ENCODE results near the gene GRID1. TPM values are rescaled to one million over a fixed set of nuclear protein-coding genes. Genes with fewer than 3 reads are reported as not detected.
A peak's percentile ranks its signal among the peaks of the same experiment; 100 is the strongest.

GRID1 gene
- total RNA-seq, 1 experiment from 2014 or later, result not detected

- BruUV-seq (replicated peaks), result no TSS peak
- Mint-ChIP-seq H3K27ac (ENCODE audit: unreplicated experiment) (no peak overlapping the region), H3K9me3 (ENCODE audit: low read depth, unreplicated experiment) (no peaks in the 10 kb centered on the region), H3K27me3 (ENCODE audit: unreplicated experiment) (peaks cover 73% of the 10 kb centered on the region), H3K36me3 (ENCODE audit: insufficient read depth, unreplicated experiment) (no peaks in the 10 kb centered on the region), H3K4me3 (ENCODE audit: low read depth, unreplicated experiment) (no peak overlapping the region), H3K4me1 (ENCODE audit: low read depth, unreplicated experiment) (peaks cover 8% of the 10 kb centered on the region)
- CTCF ChIA-PET, result interaction anchor here (0.7 kb wide), 1 partner anchor 55 kb away, joined by 3 read pairs; no protein-coding TSS in a partner anchor
- TF ChIP-seq, protein P1, sequence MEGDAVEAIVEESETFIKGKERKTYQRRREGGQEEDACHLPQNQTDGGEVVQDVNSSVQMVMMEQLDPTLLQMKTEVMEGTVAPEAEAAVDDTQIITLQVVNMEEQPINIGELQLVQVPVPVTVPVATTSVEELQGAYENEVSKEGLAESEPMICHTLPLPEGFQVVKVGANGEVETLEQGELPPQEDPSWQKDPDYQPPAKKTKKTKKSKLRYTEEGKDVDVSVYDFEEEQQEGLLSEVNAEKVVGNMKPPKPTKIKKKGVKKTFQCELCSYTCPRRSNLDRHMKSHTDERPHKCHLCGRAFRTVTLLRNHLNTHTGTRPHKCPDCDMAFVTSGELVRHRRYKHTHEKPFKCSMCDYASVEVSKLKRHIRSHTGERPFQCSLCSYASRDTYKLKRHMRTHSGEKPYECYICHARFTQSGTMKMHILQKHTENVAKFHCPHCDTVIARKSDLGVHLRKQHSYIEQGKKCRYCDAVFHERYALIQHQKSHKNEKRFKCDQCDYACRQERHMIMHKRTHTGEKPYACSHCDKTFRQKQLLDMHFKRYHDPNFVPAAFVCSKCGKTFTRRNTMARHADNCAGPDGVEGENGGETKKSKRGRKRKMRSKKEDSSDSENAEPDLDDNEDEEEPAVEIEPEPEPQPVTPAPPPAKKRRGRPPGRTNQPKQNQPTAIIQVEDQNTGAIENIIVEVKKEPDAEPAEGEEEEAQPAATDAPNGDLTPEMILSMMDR (IDR thresholded peaks at IDR 0.05; ENCODE audit: unreplicated experiment), result no peak
- intact Hi-C loops (cut with micrococcal nuclease; ENCODE audit: unreplicated experiment), result no loop called here
- DNase-seq, result no peak
Measured at GRCh38 chr10:86210416-86210815, 156.2 kb downstream of the GRID1 start.

DNA sequence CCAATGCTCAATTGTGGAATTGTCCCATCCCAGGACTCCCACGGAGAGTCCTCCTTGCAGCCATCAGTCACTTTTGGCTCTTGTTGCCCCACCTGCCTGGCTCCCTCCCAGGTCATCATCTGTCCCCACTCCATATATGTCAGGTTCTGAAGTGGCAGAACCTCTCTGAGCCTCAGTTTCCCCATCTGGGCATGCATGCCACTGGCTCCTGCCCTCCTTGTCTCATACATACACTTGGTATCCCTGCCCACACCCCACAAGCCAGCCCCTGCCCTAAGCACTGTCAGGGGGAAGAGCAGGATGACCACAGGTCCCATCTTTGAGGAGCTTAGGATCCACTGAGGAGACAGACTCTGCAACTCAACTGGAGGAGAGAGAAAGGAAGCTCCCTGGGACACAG, 156.9 kb downstream of the GRID1 start:
- BruUV-seq (replicated peaks), result no TSS peak
- Mint-ChIP-seq H3K4me3 (ENCODE audit: low read depth, unreplicated experiment) (no peak overlapping the region), H3K4me1 (ENCODE audit: low read depth, unreplicated experiment) (peaks cover 8% of the 10 kb centered on the region), H3K9me3 (ENCODE audit: low read depth, unreplicated experiment) (no peaks in the 10 kb centered on the region), H3K27me3 (ENCODE audit: unreplicated experiment) (peaks cover 66% of the 10 kb centered on the region), H3K36me3 (ENCODE audit: insufficient read depth, unreplicated experiment) (no peaks in the 10 kb centered on the region), H3K27ac (ENCODE audit: unreplicated experiment) (no peak overlapping the region)
- TF ChIP-seq, protein P1 (IDR thresholded peaks at IDR 0.05; ENCODE audit: unreplicated experiment), result no peak
- intact Hi-C loops (cut with micrococcal nuclease; ENCODE audit: unreplicated experiment), result no loop called here
- CTCF ChIA-PET, result interaction anchor here (0.7 kb wide), 1 partner anchor 55 kb away, joined by 3 read pairs; no protein-coding TSS in a partner anchor
- DNase-seq, result no peak

DNA sequence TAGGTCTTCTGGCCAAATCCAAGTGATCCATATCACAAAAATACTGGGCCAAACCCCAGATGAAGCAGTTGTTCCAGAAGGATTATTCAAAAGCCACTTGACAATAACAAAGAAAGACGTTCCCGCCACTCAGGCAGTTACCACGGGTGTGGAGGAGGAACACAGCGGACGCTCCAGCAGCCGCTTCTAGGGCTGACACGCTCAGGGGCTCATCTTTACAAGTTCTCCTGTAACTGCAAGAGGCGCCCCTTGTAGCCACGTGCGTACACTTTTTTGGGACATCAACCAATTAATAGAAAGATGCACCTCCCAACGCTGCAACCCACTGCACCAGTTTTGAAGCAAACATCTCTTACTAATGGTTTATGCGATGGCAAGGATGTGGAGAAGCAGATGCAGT, 159.4 kb downstream of the GRID1 start:
- no peaks in the 10 kb centered on the region for H3K9me3 Mint-ChIP-seq (ENCODE audit: low read depth, unreplicated experiment)
- no peak overlapping the region for H3K4me3 Mint-ChIP-seq (ENCODE audit: low read depth, unreplicated experiment)
- intact Hi-C loops (cut with micrococcal nuclease; ENCODE audit: unreplicated experiment), result no loop called here
- CTCF ChIA-PET, result interaction anchor here (1.2 kb wide), 1 partner anchor 10 kb away, joined by 3 read pairs; no protein-coding TSS in a partner anchor
- no TSS peak for BruUV-seq (replicated peaks)
- no peak for DNase-seq
- H3K4me1 Mint-ChIP-seq (ENCODE audit: low read depth, unreplicated experiment), result peaks cover 8% of the 10 kb centered on the region
- H3K36me3 Mint-ChIP-seq (ENCODE audit: insufficient read depth, unreplicated experiment), result no peaks in the 10 kb centered on the region
- TF ChIP-seq, protein P1 (IDR thresholded peaks at IDR 0.05; ENCODE audit: unreplicated experiment), result no peak
- no peak overlapping the region for H3K27ac Mint-ChIP-seq (ENCODE audit: unreplicated experiment)
- peaks cover 42% of the 10 kb centered on the region for H3K27me3 Mint-ChIP-seq (ENCODE audit: unreplicated experiment)

DNA sequence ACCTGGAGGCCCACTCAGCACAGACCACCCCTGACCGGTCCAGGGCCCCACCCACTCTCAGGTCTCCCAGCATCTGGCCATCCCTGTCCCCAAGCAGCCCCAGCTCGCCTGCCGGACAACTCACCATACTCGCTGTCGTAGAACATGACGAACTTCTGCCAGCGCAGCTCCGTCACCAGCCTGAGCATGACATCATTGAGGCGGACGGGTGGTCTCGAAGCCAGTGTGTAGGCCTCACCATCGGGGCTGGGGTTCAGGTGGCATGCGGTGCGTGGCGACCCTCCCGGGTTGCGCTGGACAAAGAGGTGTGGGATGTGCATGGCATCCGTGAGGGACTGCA, 160.4 kb downstream of the GRID1 start:
- no TSS peak for BruUV-seq (replicated peaks)
- intact Hi-C loops (cut with micrococcal nuclease; ENCODE audit: unreplicated experiment), result no loop called here
- no peaks in the 10 kb centered on the region for H3K36me3 Mint-ChIP-seq (ENCODE audit: insufficient read depth, unreplicated experiment)
- TF ChIP-seq, protein P1 (IDR thresholded peaks at IDR 0.05; ENCODE audit: unreplicated experiment), result no peak
- no peak overlapping the region for H3K27ac Mint-ChIP-seq (ENCODE audit: unreplicated experiment)
- DNase-seq, result peak; percentile 24
- CTCF ChIA-PET, result interaction anchor here (1.2 kb wide), 1 partner anchor 11 kb away, joined by 3 read pairs; no protein-coding TSS in a partner anchor
- H3K27me3 Mint-ChIP-seq (ENCODE audit: unreplicated experiment), result peaks cover 46% of the 10 kb centered on the region
- H3K9me3 Mint-ChIP-seq (ENCODE audit: low read depth, unreplicated experiment), result no peaks in the 10 kb centered on the region
- H3K4me1 Mint-ChIP-seq (ENCODE audit: low read depth, unreplicated experiment), result peaks cover 8% of the 10 kb centered on the region
- H3K4me3 Mint-ChIP-seq (ENCODE audit: low read depth, unreplicated experiment), result no peak overlapping the region
